MG63 (cell line): ENCODE data around the gene SLC22A5. TPM values are rescaled to one million over a fixed set of nuclear protein-coding genes. Genes with fewer than 3 reads are reported as not detected.
A peak's percentile ranks its signal among the peaks of the same experiment; 100 is the strongest.
"Not testable (repeated sequence)": the region's sequence is repeated elsewhere in the genome, so short reads cannot be mapped to it uniquely, and the experiment has no call there.

Experiments used
- DNase-seq: peaks from one replicate; pipeline ENCODE4 v3.0.0-alpha.2; 2020
- H3K27me3 ChIP-seq: fragments of 250-450 bp; sonication (Bioruptor Pico); 2 replicates; pipeline ENCODE4 v1.5.1; 2020; ENCODE audit warnings: mild to moderate bottlenecking, moderate library complexity
- H3K36me3 ChIP-seq: fragments of 250-450 bp; sonication (Bioruptor Pico); 2 replicates; pipeline ENCODE4 v1.5.1; 2020; ENCODE audit warnings: mild to moderate bottlenecking, moderate library complexity
- H3K4me3 ChIP-seq: fragments of 250-450 bp; sonication (Bioruptor Pico); 2 replicates; pipeline ENCODE4 v1.5.1; 2020; ENCODE audit warnings: mild to moderate bottlenecking, moderate library complexity
- H3K9me3 ChIP-seq: fragments of 250-450 bp; sonication (Bioruptor Pico); 2 replicates; pipeline ENCODE4 v1.5.1; 2020; ENCODE audit warnings: mild to moderate bottlenecking, moderate library complexity
- total RNA-seq: library from RNA; depleted of rRNA; stranded (reverse); fragments of >200 nt; shearing (Covaris generic); gene quantifications from 2 replicates; pipeline ENCODE4 v1.2.3, GENCODE V29; 2014; ENCODE audit warnings: low replicate concordance

Gene SLC22A5
- total RNA-seq, 1 experiment from 2014 or later = 22.5 TPM

- DNase-seq = no peak
- Histone ChIP-seq H3K36me3 (peaks cover 26% of the 10 kb centered on the region), H3K4me3 (no peak overlapping the region), H3K27me3 (no peaks in the 10 kb centered on the region), H3K9me3 (no peaks in the 10 kb centered on the region)
These were observed 25.3 kb downstream of the SLC22A5 start for GRCh38 chr5:132394667-132395259.

DNA sequence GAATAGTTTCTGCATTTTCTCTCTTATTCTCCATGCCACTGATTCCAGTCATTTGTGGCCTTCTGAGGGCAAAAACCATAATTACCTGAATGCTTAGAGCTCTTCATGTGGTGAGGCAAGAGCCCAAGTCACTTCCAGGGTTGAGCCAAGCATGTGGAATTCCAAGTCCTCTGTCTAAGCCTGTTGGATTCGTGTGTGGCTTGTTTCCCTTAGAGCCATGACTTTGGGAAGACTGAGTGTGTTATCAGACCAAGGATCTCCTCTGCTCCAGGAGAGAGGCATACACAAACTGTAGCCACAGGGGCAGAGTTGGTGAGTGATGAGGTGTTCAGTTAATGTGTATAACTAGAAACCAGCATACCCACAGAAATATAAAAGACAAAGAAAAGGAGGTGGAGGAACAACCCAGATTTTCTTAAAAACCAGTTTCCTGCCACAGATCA, 27.1 kb downstream of the SLC22A5 start:
- Histone ChIP-seq H3K27me3 (no peaks in the 10 kb centered on the region), H3K9me3 (no peaks in the 10 kb centered on the region), H3K36me3 (peaks cover 20% of the 10 kb centered on the region), H3K4me3 (no peak overlapping the region)
- no peak for DNase-seq

DNA sequence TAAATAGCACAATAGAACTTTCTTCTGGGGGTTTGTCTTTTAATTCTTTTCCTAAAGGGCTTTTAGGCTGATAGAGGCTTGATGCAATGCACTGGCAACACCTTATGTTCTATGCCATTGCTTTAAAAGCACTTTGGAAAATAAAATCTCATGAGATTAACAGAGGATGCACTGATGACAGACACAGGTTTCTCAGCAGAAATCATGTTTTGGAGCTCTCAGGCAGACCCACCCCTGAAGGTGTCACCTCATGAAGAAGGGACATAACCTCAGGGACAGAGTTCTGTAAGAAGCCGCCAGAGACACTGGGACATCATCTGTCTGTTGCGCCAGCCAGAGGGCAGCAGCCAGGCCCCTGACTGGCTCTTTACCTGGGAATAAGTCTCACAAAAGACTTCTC, 27.7 kb downstream of the SLC22A5 start:
- H3K4me3 ChIP-seq = no peak overlapping the region
- H3K9me3 ChIP-seq = no peaks in the 10 kb centered on the region
- H3K36me3 ChIP-seq = peaks cover 20% of the 10 kb centered on the region
- H3K27me3 ChIP-seq = no peaks in the 10 kb centered on the region
- DNase-seq = no peak

DNA sequence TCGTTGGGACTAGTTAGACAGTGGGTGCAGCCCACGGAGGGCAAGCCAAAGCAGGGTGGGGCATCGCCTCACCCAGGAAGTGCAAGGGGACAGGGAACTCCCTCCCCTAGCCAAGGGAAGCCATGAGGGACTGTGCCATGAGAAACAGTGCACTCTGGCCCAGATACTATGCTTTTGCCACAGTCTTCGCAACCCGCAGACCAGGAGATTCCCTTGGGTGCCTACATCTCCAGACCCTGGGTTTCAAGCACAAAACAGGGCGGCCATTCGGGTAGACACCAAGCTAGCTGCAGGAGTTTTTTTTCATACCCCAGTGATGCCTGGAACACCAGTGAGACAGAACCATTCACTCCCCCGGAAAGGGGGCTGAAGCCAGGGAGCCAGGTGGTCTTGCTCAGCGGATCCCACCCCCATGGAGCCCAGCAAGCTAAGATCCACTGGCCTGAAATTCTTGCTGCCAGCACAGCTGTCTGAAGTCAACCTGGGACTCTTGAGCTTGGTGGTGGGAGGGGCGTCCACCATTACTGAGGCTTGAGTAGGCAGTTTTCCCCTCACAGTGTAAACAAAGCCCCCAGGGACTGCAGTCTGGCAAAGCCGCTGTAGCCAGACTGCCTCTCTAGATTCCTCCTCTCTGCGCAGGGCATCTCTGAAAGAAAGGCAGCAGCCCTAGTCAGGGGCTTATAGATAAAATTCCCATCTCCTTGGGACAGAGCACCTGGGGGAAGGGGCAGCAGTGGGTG, 28.6 kb downstream of the SLC22A5 start:
- H3K36me3 ChIP-seq = peaks cover 16% of the 10 kb centered on the region
- H3K4me3 ChIP-seq, DNase-seq, H3K27me3 ChIP-seq, H3K9me3 ChIP-seq: not testable (repeated sequence)

DNA sequence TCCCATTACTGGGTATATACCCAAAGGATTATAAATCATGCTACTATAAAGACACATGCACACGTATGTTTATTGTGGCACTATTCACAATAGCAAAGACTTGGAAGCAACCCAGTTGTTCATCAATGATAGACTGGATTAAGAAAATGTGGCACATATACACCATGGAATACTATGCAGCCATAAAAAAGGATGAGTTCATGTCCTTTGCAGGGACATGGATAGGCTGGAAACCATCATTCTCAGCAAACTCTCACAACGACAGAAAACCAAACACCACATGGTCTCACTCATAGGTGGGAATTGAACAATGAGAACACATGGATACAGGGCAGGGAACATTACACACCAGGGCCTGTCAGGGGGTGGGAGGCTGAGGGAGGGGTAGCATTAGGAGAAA, 34.5 kb downstream of the SLC22A5 start:
- not testable (repeated sequence) for H3K36me3 ChIP-seq, H3K4me3 ChIP-seq, H3K9me3 ChIP-seq, DNase-seq, H3K27me3 ChIP-seq

GRCh38 chr5:132405646-132406045, 36.1 kb downstream of the SLC22A5 start:
- no peaks in the 10 kb centered on the region for H3K27me3 ChIP-seq
- no peak for DNase-seq
- no peak overlapping the region for H3K4me3 ChIP-seq
- H3K36me3 ChIP-seq = no peaks in the 10 kb centered on the region
- 0 out of 2 replicates have a peak, but pooled peaks cover 4% of the 10 kb centered on the region for H3K9me3 ChIP-seq

- DNase-seq = no peak
- 0 out of 2 replicates have a peak, but pooled peaks cover 4% of the 10 kb centered on the region for H3K9me3 ChIP-seq
- H3K27me3 ChIP-seq = no peaks in the 10 kb centered on the region
- H3K36me3 ChIP-seq = no peaks in the 10 kb centered on the region; the same call in 1 of the 2 replicates
- H3K4me3 ChIP-seq = no peak overlapping the region
These were observed 36.8 kb downstream of the SLC22A5 start for GRCh38 chr5:132406144-132406783.

DNA sequence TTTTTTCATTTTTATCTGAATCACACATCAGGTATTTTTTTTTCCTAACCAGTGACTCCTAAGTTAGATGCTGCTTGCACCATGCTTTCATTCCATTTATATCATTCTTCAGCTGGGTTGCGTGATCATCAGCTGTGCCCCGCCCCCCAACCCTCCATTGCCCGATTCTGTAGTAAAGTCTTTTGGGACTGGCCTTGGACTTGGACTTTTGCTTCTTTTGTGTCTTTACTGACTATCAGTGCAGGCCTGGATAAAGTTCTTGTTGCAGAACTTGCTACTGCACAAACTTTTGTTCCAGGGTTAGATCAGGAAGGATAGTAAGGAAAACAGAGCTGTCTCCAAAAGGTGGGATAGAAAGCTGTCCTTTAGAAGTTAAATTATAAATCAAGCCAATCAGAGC, 38.5 kb downstream of the SLC22A5 start:
- DNase-seq = no peak

GRCh38 chr5:132408456-132408855, 38.9 kb downstream of the SLC22A5 start:
- no peak for DNase-seq
- Histone ChIP-seq H3K36me3 (peaks cover 4% of the 10 kb centered on the region; the same call in 1 of the 2 replicates), H3K27me3 (no peaks in the 10 kb centered on the region), H3K4me3 (no peak overlapping the region), H3K9me3 (peaks cover 2% of the 10 kb centered on the region)

More for the DNA sequence above, 38.5 kb downstream of the SLC22A5 start:
- no peaks in the 10 kb centered on the region; the same call in 1 of the 2 replicates for H3K36me3 ChIP-seq
- H3K4me3 ChIP-seq = no peak overlapping the region
- no peaks in the 10 kb centered on the region for H3K27me3 ChIP-seq
- 0 out of 2 replicates have a peak, but pooled peaks cover under 1% of the 10 kb centered on the region for H3K9me3 ChIP-seq

- no peak overlapping the region for H3K4me3 ChIP-seq
- peaks cover 8% of the 10 kb centered on the region for H3K36me3 ChIP-seq
- H3K9me3 ChIP-seq = peaks cover 4% of the 10 kb centered on the region
- H3K27me3 ChIP-seq = no peaks in the 10 kb centered on the region
- DNase-seq = no peak
These were observed 39.5 kb downstream of the SLC22A5 start for GRCh38 chr5:132408965-132409364.

GRCh38 chr5:132410451-132411303, 41.2 kb downstream of the SLC22A5 start:
- Histone ChIP-seq H3K4me3 (peak overlapping the region; percentile 71), H3K9me3 (peaks cover 4% of the 10 kb centered on the region), H3K36me3 (peaks cover 8% of the 10 kb centered on the region), H3K27me3 (no peaks in the 10 kb centered on the region)
- peak; percentile 91 for DNase-seq

DNA sequence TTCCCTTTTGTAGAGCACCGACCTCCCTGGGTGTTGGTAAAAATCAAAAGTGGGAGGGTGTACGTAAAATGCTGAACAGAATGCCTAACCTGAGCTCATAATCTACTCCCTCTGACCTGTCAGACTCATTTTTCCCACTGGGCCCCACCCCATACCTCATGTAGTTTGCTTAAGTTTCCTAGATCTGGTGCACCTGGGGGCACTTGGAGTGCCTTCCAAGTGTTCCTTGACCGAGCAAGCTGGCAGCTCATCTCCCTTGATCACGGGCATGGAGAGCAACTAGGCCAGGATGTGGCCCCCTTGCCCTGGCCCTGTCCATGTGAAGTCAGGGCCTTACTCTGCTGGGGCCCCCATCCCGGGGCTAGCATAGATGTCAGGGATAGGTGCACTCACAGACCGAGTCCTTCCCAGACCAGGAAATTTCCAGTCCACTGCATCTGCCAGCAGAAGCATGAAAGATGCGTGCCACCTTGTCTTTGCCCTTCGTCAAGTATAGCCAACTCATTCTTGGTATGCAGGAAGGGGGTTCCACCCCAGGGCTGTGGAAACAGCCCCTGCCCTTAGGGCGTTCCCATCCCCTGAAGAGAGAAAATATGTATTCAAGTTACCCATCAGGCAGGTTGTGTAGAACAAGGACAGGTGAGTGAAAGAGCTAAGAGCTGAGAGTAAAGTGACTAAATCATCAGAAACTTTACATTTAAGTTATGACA, 41.9 kb downstream of the SLC22A5 start:
- Histone ChIP-seq H3K36me3 (peaks cover 8% of the 10 kb centered on the region), H3K27me3 (no peaks in the 10 kb centered on the region), H3K9me3 (peaks cover 4% of the 10 kb centered on the region), H3K4me3 (peak overlapping the region; percentile 71)
- DNase-seq = peak; percentile 42

GRCh38 chr5:132413567-132413966, 44.1 kb downstream of the SLC22A5 start:
- DNase-seq = no peak
- Histone ChIP-seq H3K27me3 (no peaks in the 10 kb centered on the region), H3K9me3 (peaks cover 4% of the 10 kb centered on the region), H3K36me3 (peaks cover 10% of the 10 kb centered on the region), H3K4me3 (no peak overlapping the region)

- H3K4me3 ChIP-seq = no peak overlapping the region
- peaks cover 17% of the 10 kb centered on the region for H3K36me3 ChIP-seq
- H3K27me3 ChIP-seq = no peaks in the 10 kb centered on the region
- peaks cover 4% of the 10 kb centered on the region for H3K9me3 ChIP-seq
- no peak for DNase-seq
These were observed 45.3 kb downstream of the SLC22A5 start for GRCh38 chr5:132414634-132415378.

GRCh38 chr5:132415516-132415915, 46.0 kb downstream of the SLC22A5 start:
- not testable (repeated sequence) for DNase-seq, H3K27me3 ChIP-seq, H3K9me3 ChIP-seq, H3K4me3 ChIP-seq
- H3K36me3 ChIP-seq = peaks cover 24% of the 10 kb centered on the region
